H1 (cell line): ENCODE data around the gene TRPM1. TPM values are rescaled to one million over a fixed set of nuclear protein-coding genes. Genes with fewer than 3 reads are reported as not detected.
A peak's percentile ranks its signal among the peaks of the same experiment; 100 is the strongest.

Source experiments
- CTCF ChIA-PET: fragments of 300-600 bp; sonication (Branson Sonifier 250); formaldehyde crosslinking; loops from one replicate; lab custom pipeline; 2021; ENCODE audit not compliant: partially characterized antibody; lab: Charles Lee
- POLR2A ChIA-PET: fragments of 300-600 bp; sonication (Branson Sonifier 250); formaldehyde crosslinking; loops from one replicate; lab custom pipeline; 2021; ENCODE audit warnings: inconsistent platforms; ENCODE audit not compliant: partially characterized antibody; lab: Charles Lee
- DNase-seq, 2 experiments: peaks; one replicate each; pipeline versions ENCODE4 v3.0.0 to v3.0.0-alpha.2; 2010 to 2022; ENCODE audit warnings: low spot score in 2 of 2, low read depth in 1 of 2, mixed read lengths in 1 of 2
- FAIRE-seq: peaks from 2 replicates; lab custom pipeline; 2011; peaks lifted over from hg19 to GRCh38; lab: Jason Lieb, UNC
- H2AFZ ChIP-seq: 2 replicates; pipeline ENCODE4 v1.8.1; 2012; ENCODE audit warnings: low read length, inconsistent platforms
- H2AK5ac ChIP-seq: 2 replicates; pipeline ENCODE4 v1.6.1; 2013; ENCODE audit warnings: low read depth, low read length
- H2BK120ac ChIP-seq: replicated peaks from 2 replicates; pipeline ENCODE3; 2013; ENCODE audit warnings: low read depth, low read length, inconsistent platforms
- H2BK12ac ChIP-seq: 2 replicates; pipeline ENCODE4 v1.6.1; 2013; ENCODE audit warnings: low read depth, low read length
- H2BK15ac ChIP-seq: 2 replicates; pipeline ENCODE4 v1.6.1; 2013; ENCODE audit warnings: low read length
- H2BK20ac ChIP-seq: 2 replicates; pipeline ENCODE4 v1.6.1; 2013; ENCODE audit warnings: low read length
- H2BK5ac ChIP-seq: 2 replicates; pipeline ENCODE4 v1.6.1; 2013; ENCODE audit warnings: low read depth, low read length
- H3K14ac ChIP-seq: 2 replicates; pipeline ENCODE4 v1.6.1; 2013; ENCODE audit warnings: inconsistent platforms; ENCODE audit not compliant: insufficient read length
- H3K18ac ChIP-seq: 2 replicates; pipeline ENCODE4 v1.6.1; 2013; ENCODE audit warnings: low read length; ENCODE audit errors: extremely low read depth
- H3K23ac ChIP-seq: 2 replicates; pipeline ENCODE4 v1.6.1; 2013; ENCODE audit warnings: inconsistent platforms; ENCODE audit not compliant: insufficient read length
- H3K23me2 ChIP-seq: 2 replicates; pipeline ENCODE4 v1.6.1; 2013; ENCODE audit warnings: low read depth, low read length
- H3K27ac ChIP-seq: 2 replicates; pipeline ENCODE4 v1.6.1; 2011; ENCODE audit warnings: low read depth, low read length, inconsistent platforms
- H3K27me3 ChIP-seq, 4 experiments: replicated peaks in 1 of 4; 1 replicate in 1 of 4; 2 replicates in 3 of 4; pipeline versions ENCODE4 v1.6.1 to v1.8.1; 2011 to 2013; ENCODE audit warnings: low read length in 3 of 4, mild to moderate bottlenecking in 3 of 4, inconsistent platforms in 2 of 4, mixed read lengths in 2 of 4, moderate library complexity in 1 of 4; ENCODE audit not compliant: control insufficient read depth in 3 of 4, insufficient read depth in 3 of 4; ENCODE audit errors: extremely low read depth in 1 of 4
- H3K36me3 ChIP-seq, 4 experiments: 2 replicates each; pipeline versions ENCODE4 v1.6.1 to v1.8.1; 2011 to 2013; ENCODE audit warnings: mild to moderate bottlenecking in 4 of 4, low read length in 3 of 4, moderate library complexity in 2 of 4, control low read depth in 1 of 4, inconsistent platforms in 1 of 4; ENCODE audit not compliant: insufficient read depth in 4 of 4, control insufficient read depth in 2 of 4
- H3K4ac ChIP-seq: replicated peaks from 2 replicates; pipeline ENCODE3; 2013; ENCODE audit warnings: low read length, low read depth, mixed read lengths, inconsistent platforms; ENCODE audit not compliant: insufficient read length
- H3K4me1 ChIP-seq, 4 experiments: replicated peaks in 1 of 4; 1 replicate in 1 of 4; 2 replicates in 3 of 4; pipeline versions ENCODE4 v1.6.1 to v1.8.1; 2011 to 2013; ENCODE audit warnings: low read length in 3 of 4, inconsistent platforms in 2 of 4, mixed read lengths in 1 of 4; ENCODE audit not compliant: insufficient read depth in 4 of 4, control insufficient read depth in 3 of 4
- H3K4me2 ChIP-seq, 2 experiments: 2 replicates each; pipeline versions ENCODE4 v1.6.1 to v1.8.1; 2011 to 2013; ENCODE audit warnings: low read depth in 2 of 2, low read length in 2 of 2, control low read depth in 1 of 2, inconsistent platforms in 1 of 2, mild to moderate bottlenecking in 1 of 2; ENCODE audit not compliant: insufficient read depth in 1 of 2
- H3K4me3 ChIP-seq, 4 experiments: fragments of 200-600, 300-600 bp in 1 of 4; sonication (generic), shearing (Covaris generic), sonication (Bioruptor Twin) in 1 of 4; 2 replicates each; pipeline versions ENCODE4 v1.5.1 to v1.8.1; 2011 to 2016; ENCODE audit warnings: low read length in 4 of 4, low read depth in 3 of 4, control low read depth in 2 of 4, inconsistent platforms in 2 of 4, mild to moderate bottlenecking in 2 of 4, mixed read lengths in 1 of 4, moderate library complexity in 1 of 4; ENCODE audit not compliant: insufficient read depth in 2 of 4; ENCODE audit errors: extremely low read depth in 1 of 4
- H3K56ac ChIP-seq: replicated peaks from 2 replicates; pipeline ENCODE3; 2013; ENCODE audit warnings: low read depth, mild to moderate bottlenecking, mixed read lengths, low read length, inconsistent platforms; ENCODE audit not compliant: insufficient read length
- H3K79me1 ChIP-seq: 2 replicates; pipeline ENCODE4 v1.6.1; 2013; ENCODE audit warnings: low read depth, low read length, control low read depth
- H3K79me2 ChIP-seq, 2 experiments: 2 replicates each; pipeline versions ENCODE4 v1.6.1 to v1.8.1; 2012 to 2013; ENCODE audit warnings: low read length in 2 of 2, mild to moderate bottlenecking in 2 of 2, inconsistent platforms in 1 of 2; ENCODE audit not compliant: insufficient read depth in 2 of 2, control insufficient read depth in 1 of 2
- H3K9ac ChIP-seq, 4 experiments: replicated peaks in 1 of 4; 1 replicate in 1 of 4; 2 replicates in 3 of 4; pipeline versions ENCODE4 v1.6.1 to v1.8.1; 2011 to 2013; ENCODE audit warnings: low read depth in 3 of 4, low read length in 3 of 4, control low read depth in 2 of 4, mild to moderate bottlenecking in 2 of 4, moderate library complexity in 2 of 4, inconsistent platforms in 1 of 4; ENCODE audit errors: extremely low read depth in 1 of 4
- H3K9me3 ChIP-seq, 2 experiments: 2 replicates each; pipeline versions ENCODE4 v1.6.1 to v1.8.1; 2012 to 2013; ENCODE audit warnings: mild to moderate bottlenecking in 2 of 2, moderate library complexity in 2 of 2, control low read depth in 1 of 2, inconsistent platforms in 1 of 2, low read depth in 1 of 2, low read length in 1 of 2, mixed read lengths in 1 of 2; ENCODE audit not compliant: insufficient read depth in 2 of 2
- H4K20me1 ChIP-seq, 2 experiments: replicated peaks in 1 of 2; 2 replicates each; pipeline versions ENCODE3 to v1.8.1; 2011 to 2013; ENCODE audit warnings: inconsistent platforms in 2 of 2, low read length in 2 of 2, mild to moderate bottlenecking in 1 of 2; ENCODE audit not compliant: insufficient read depth in 2 of 2, control insufficient read depth in 1 of 2
- H4K5ac ChIP-seq: 2 replicates; pipeline ENCODE4 v1.6.1; 2013; ENCODE audit warnings: low read length, low read depth, mixed read lengths, inconsistent platforms; ENCODE audit not compliant: insufficient read length
- H4K8ac ChIP-seq: 2 replicates; pipeline ENCODE4 v1.8.0; 2013; ENCODE audit warnings: mild to moderate bottlenecking, moderate library complexity, low read length, inconsistent platforms; ENCODE audit not compliant: insufficient read depth; ENCODE audit errors: extremely low read depth
- H4K91ac ChIP-seq: replicated peaks from 2 replicates; pipeline ENCODE3; 2013; ENCODE audit warnings: low read length, mixed read lengths, inconsistent platforms; ENCODE audit not compliant: insufficient read length
- CREB1 ChIP-seq: IDR thresholded peaks from 2 replicates; pipeline ENCODE4 v1.6.1; 2012; ENCODE audit warnings: inconsistent platforms
- FOSL1 ChIP-seq: IDR thresholded peaks from 2 replicates; pipeline ENCODE4 v1.6.1; 2011; ENCODE audit warnings: mild to moderate bottlenecking, low read depth, low read length, moderate library complexity; ENCODE audit not compliant: insufficient read depth
- JUND ChIP-seq: IDR thresholded peaks from 2 replicates; pipeline ENCODE4 v1.6.1; 2011; ENCODE audit warnings: mild to moderate bottlenecking, improper control_type of control experiment, low read length
- KDM5A ChIP-seq: fragments of 200-600 bp; IDR thresholded peaks from 2 replicates; pipeline ENCODE4 v1.7.1; 2012; ENCODE audit warnings: mild to moderate bottlenecking, low read length, inconsistent platforms, mixed read lengths
- NANOG ChIP-seq: IDR thresholded peaks from 2 replicates; pipeline ENCODE4 v1.6.1; 2011; ENCODE audit warnings: low read length, low read depth, mild to moderate bottlenecking, inconsistent platforms; ENCODE audit not compliant: insufficient read depth, poor library complexity, severe bottlenecking
- NRF1 ChIP-seq: IDR thresholded peaks from 2 replicates; pipeline ENCODE4 v1.6.1; 2011; ENCODE audit warnings: mild to moderate bottlenecking, low read depth, low read length, improper control_type of control experiment
- PHF8 ChIP-seq: fragments of 200-600 bp; sonication (generic); conservative IDR thresholded peaks from 2 replicates; pipeline ENCODE4 v1.7.1; 2012; ENCODE audit warnings: low read depth, mild to moderate bottlenecking, inconsistent platforms, low read length, moderate library complexity
- RAD21 ChIP-seq, 2 experiments: IDR thresholded peaks in 1 of 2; conservative IDR thresholded peaks in 1 of 2; 2 replicates each; pipeline ENCODE4 v1.6.1; 2011; ENCODE audit warnings: low read depth in 2 of 2, low read length in 2 of 2, improper control_type of control experiment in 1 of 2, inconsistent platforms in 1 of 2, mild to moderate bottlenecking in 1 of 2, moderate library complexity in 1 of 2
- WGBS, 2 experiments: shearing (Covaris generic) in 1 of 2; methylation state at CpG; one replicate each; pipeline versions ENCODE4 v1.1.6 to v1.1.7; 2013 to 2015; ENCODE audit warnings: low lambda C conversion rate in 2 of 2, mixed read lengths in 2 of 2, inconsistent platforms in 1 of 2, low coverage in 1 of 2, missing lambda C conversion rate in 1 of 2; ENCODE audit not compliant: insufficient replicate concordance in 2 of 2, insufficient coverage in 1 of 2, insufficient read length in 1 of 2; ENCODE audit errors: extremely low coverage in 1 of 2, missing lambda C conversion rate in 1 of 2; 5-methylcytosine and 5-hydroxymethylcytosine counted together
- polyA plus RNA-seq, 7 experiments: library from polyadenylated mRNA; depleted of rRNA in 3 of 7; stranded (reverse) in 5 of 7; unstranded in 2 of 7; fragments of >200 nt in 5 of 7; fragments of 200-250 nt in 2 of 7; gene quantifications; 1 replicate in 5 of 7; 2 replicates in 1 of 7; 4 replicates in 1 of 7; pipeline versions ENCODE4 v1.2.1 to v1.2.3, GENCODE V29; 2011 to 2013; ENCODE audit warnings: missing spikeins in 2 of 7, mixed read lengths in 2 of 7
- total RNA-seq: library from RNA; stranded (reverse); fragmentation: NEBNext Ultra II Directional; extraction: Animal tissue kit (Norgen Biotek cat#: 25700); gene quantifications from 2 replicates; pipeline ENCODE4 v1.2.1, GENCODE V29; 2021

Gene TRPM1
- total and polyA plus RNA-seq, 2 of the 8 experiments (the other 6 are each of a cell fraction or from before 2014, with no cell fraction given) = 0.05 TPM; not detected in 1

- H3K9me3 ChIP-seq = no peaks in the 10 kb centered on the region
- H3K36me3 ChIP-seq = no peaks in the 10 kb centered on the region; a peak in 1 of 8 replicates
- no peak overlapping the region for H2BK120ac ChIP-seq
- no peak overlapping the region for H3K27ac ChIP-seq
- no peak overlapping the region for H3K18ac ChIP-seq
- H3K56ac ChIP-seq = no peak overlapping the region
- no peak overlapping the region for H2BK15ac ChIP-seq
- no peaks in the 10 kb centered on the region for H3K4me1 ChIP-seq
- peak overlapping the region; percentile 42; the same call in 1 of the 2 replicates for H4K8ac ChIP-seq
- TF ChIP-seq NANOG (no peak), NRF1 (no peak), RAD21 (IDR thresholded peaks at IDR 0.05 in 1 of 2, conservative IDR thresholded peaks at IDR 0.05 in 1 of 2; ENCODE audit: low read depth in 2 of 2, low read length in 2 of 2) (no peak), CREB1 (no peak), KDM5A (no peak), FOSL1 (no peak), PHF8 (no peak), JUND (no peak)
- H2BK20ac ChIP-seq = no peak overlapping the region
- H3K9ac ChIP-seq = no peak overlapping the region
- no peak overlapping the region for H3K23ac ChIP-seq
- no peaks in the 10 kb centered on the region; the same call in 1 of the 2 replicates for H3K79me1 ChIP-seq
- ChIA-PET POLR2A (no interaction called here), CTCF (interaction anchor here (0.6 to 1.5 kb wide), 4 partner anchors 9 to 150 kb away, joined by 3 to 5 read pairs (median 4); no protein-coding TSS in a partner anchor)
- H3K14ac ChIP-seq = no peak overlapping the region
- H3K27me3 ChIP-seq = no peaks in the 10 kb centered on the region; a peak in 1 of 7 replicates
- FAIRE-seq = no peak
- no peak overlapping the region for H3K4me2 ChIP-seq
- DNase-seq = no peak
- peaks cover 0 to 2% of the 10 kb centered on the region in 2 experiments for H4K20me1 ChIP-seq
- H4K5ac ChIP-seq = no peak overlapping the region
- H2AK5ac ChIP-seq = no peak overlapping the region
- H3K4ac ChIP-seq = no peak overlapping the region
- H2BK5ac ChIP-seq = no peak overlapping the region
- no peaks in the 10 kb centered on the region for H3K23me2 ChIP-seq
- H2AFZ ChIP-seq = no peak overlapping the region
- H2BK12ac ChIP-seq = no peak overlapping the region
- H4K91ac ChIP-seq = no peak overlapping the region
- WGBS, 2 experiments = 94% methylated on average over 5 of the region's 5 CpGs; no CpG with 5 or more reads in 1 of the 2 experiments
- peaks cover 0 to 12% of the 10 kb centered on the region in 2 experiments; a peak in 1 of 4 replicates for H3K79me2 ChIP-seq
- H3K4me3 ChIP-seq = no peak overlapping the region
Measured at GRCh38 chr15:30979457-30979856, 122.1 kb downstream of the TRPM1 start.
